K562 (cell line): ENCODE results near the gene AGAP1. TPM values are rescaled to one million over a fixed set of nuclear protein-coding genes. Genes with fewer than 3 reads are reported as not detected.

Source experiments
- ATAC-seq: fragments of 200-7000 bp; cut with Tn5 transposase; 3 replicates; pipeline ENCODE4 v1.9.1; 2020; ENCODE audit warnings: moderate library complexity
- BruUV-seq: library from RNA; stranded (reverse); fragments of 400-500 nt; replicated peaks from 2 replicates; lab custom pipeline; 2021; lab: Mats Ljungman, UMichigan
- CTCF ChIA-PET: fragments of 300-600 bp; formaldehyde crosslinking; extraction: SDS; loops from one replicate; lab custom pipeline; 2021; ENCODE audit warnings: low intra/inter-chr PET ratio; lab: Yijun Ruan, JAX
- POLR2A ChIA-PET: fragments of 300-600, 350-650 bp; sonication (Branson Sonifier 250); formaldehyde crosslinking; extraction: SDS; loops from one replicate; lab custom pipeline; 2021; ENCODE audit warnings: antibody characterized with exemption, inconsistent platforms; lab: Yijun Ruan, JAX
- DNase-seq, 4 experiments: peaks; one replicate each; pipeline versions ENCODE4 v3.0.0 to v3.0.0-alpha.2; 2011 to 2018; ENCODE audit warnings: low spot score in 3 of 4, mixed read lengths in 3 of 4; ENCODE audit errors: extremely low read depth in 1 of 4
- FAIRE-seq: peaks from 2 replicates; lab custom pipeline; 2011; peaks lifted over from hg19 to GRCh38; lab: Jason Lieb, UNC
- H2AFZ ChIP-seq: 2 replicates; pipeline ENCODE4 v1.6.0; 2011; ENCODE audit warnings: low read depth, low read length, control low read depth, inconsistent platforms
- H3K27ac ChIP-seq: fragments of 200-600 bp; 3 replicates; pipeline ENCODE4 v1.8.0; 2011; ENCODE audit warnings: low read depth, mild to moderate bottlenecking, control low read depth, inconsistent platforms, low read length, moderate library complexity, mixed read lengths; ENCODE audit errors: extremely low read depth
- H3K27me3 ChIP-seq, 2 experiments: fragments of 300-600 bp in 1 of 2; 2 replicates in 1 of 2; 3 replicates in 1 of 2; pipeline versions ENCODE4 v1.6.0 to v1.8.0; 2011; ENCODE audit warnings: inconsistent platforms in 2 of 2, low read length in 2 of 2, mild to moderate bottlenecking in 1 of 2, mixed read lengths in 1 of 2, moderate library complexity in 1 of 2; ENCODE audit not compliant: control insufficient read depth in 2 of 2, insufficient read depth in 2 of 2
- H3K36me3 ChIP-seq: fragments of 300-600 bp; 3 replicates; pipeline ENCODE4 v1.8.0; 2011; ENCODE audit warnings: mild to moderate bottlenecking, low read length, inconsistent platforms; ENCODE audit not compliant: control insufficient read depth, insufficient read depth
- H3K4me1 ChIP-seq, 2 experiments: fragments of 200-600 bp in 1 of 2; replicated peaks in 1 of 2; 2 replicates in 1 of 2; 3 replicates in 1 of 2; pipeline versions ENCODE4 v1.5.1 to v1.8.0; 2011; ENCODE audit warnings: inconsistent platforms in 2 of 2, low read length in 2 of 2, mild to moderate bottlenecking in 1 of 2, mixed read lengths in 1 of 2, moderate library complexity in 1 of 2; ENCODE audit not compliant: control insufficient read depth in 2 of 2, insufficient read depth in 2 of 2
- H3K4me2 ChIP-seq: 2 replicates; pipeline ENCODE4 v1.6.1; 2011; ENCODE audit warnings: low read length, control low read depth, inconsistent platforms, mixed read lengths; ENCODE audit not compliant: insufficient read depth
- H3K4me3 ChIP-seq: fragments of 200-600 bp; sonication (generic), shearing (Covaris generic); 2 replicates; pipeline ENCODE4 v1.5.1; 2016; ENCODE audit warnings: control low read depth, inconsistent platforms
- H3K79me2 ChIP-seq: fragments of 200-600 bp; 3 replicates; pipeline ENCODE4 v1.8.0; 2011; ENCODE audit warnings: low read length, inconsistent platforms; ENCODE audit not compliant: control insufficient read depth, insufficient read depth
- H3K9ac ChIP-seq, 2 experiments: 2 replicates each; pipeline versions ENCODE4 v1.6.0 to v1.6.1; 2011; ENCODE audit warnings: low read depth in 2 of 2, low read length in 2 of 2, control low read depth in 1 of 2, inconsistent platforms in 1 of 2, mild to moderate bottlenecking in 1 of 2, mixed read lengths in 1 of 2; ENCODE audit not compliant: insufficient read depth in 1 of 2
- H3K9me1 ChIP-seq: one replicate; pipeline ENCODE4 v1.6.0; 2011; ENCODE audit warnings: inconsistent platforms, mild to moderate bottlenecking, low read length, moderate library complexity; ENCODE audit not compliant: control insufficient read depth, insufficient read depth
- H3K9me3 ChIP-seq: replicated peaks from 2 replicates; pipeline ENCODE4 v1.5.1; 2011; ENCODE audit warnings: low read depth, low read length, inconsistent platforms; ENCODE audit not compliant: control insufficient read depth, insufficient read depth
- H4K20me1 ChIP-seq: replicated peaks from 2 replicates; pipeline ENCODE4 v1.6.1; 2011; ENCODE audit warnings: low read length, inconsistent platforms, mixed read lengths; ENCODE audit not compliant: control insufficient read depth, insufficient read depth
- CREB5 ChIP-seq: fragments of 250-450 bp; sonication (Bioruptor Pico); IDR thresholded peaks from 2 replicates; pipeline ENCODE4 v1.5.0; 2020; ENCODE audit warnings: mild to moderate bottlenecking
- FOXA1 ChIP-seq: fragments of 450-650 bp; IDR thresholded peaks from 2 replicates; pipeline ENCODE4 v1.6.1; 2016; ENCODE audit warnings: mild to moderate bottlenecking, borderline replicate concordance
- SPI1 ChIP-seq: IDR thresholded peaks from 2 replicates; pipeline ENCODE4 v1.6.1; 2011; ENCODE audit warnings: low read depth, low read length, control low read depth, borderline replicate concordance
- ZBTB2 ChIP-seq: fragments of 450-650 bp; IDR thresholded peaks from 2 replicates; pipeline ENCODE4 v1.6.1; 2016; ENCODE audit warnings: antibody characterized with exemption
- WGBS: fragments of 100-300 bp; shearing (Covaris generic); methylation state at CpG from one replicate; pipeline ENCODE4 v1.1.6; 2016; ENCODE audit warnings: low coverage, mixed read lengths; ENCODE audit not compliant: insufficient coverage; ENCODE audit errors: missing lambda C conversion rate; 5-methylcytosine and 5-hydroxymethylcytosine counted together
- in situ Hi-C: fragments of 300-500 bp; cut with MboI; formaldehyde crosslinking; loops from 4 replicates; pipeline ENCODE4 v1.15.0; 2018; ENCODE audit warnings: inconsistent platforms, mixed read lengths
- intact Hi-C: fragments of 100-400 bp; cut with micrococcal nuclease; formaldehyde crosslinking; loops from 2 replicates; pipeline ENCODE4 v1.14.2; 2022
- polyA plus RNA-seq, 8 experiments: library from polyadenylated mRNA; depleted of rRNA in 4 of 8; stranded (reverse) in 5 of 8; unstranded in 3 of 8; fragments of >200 nt; fragmentation: Nextera tagmentation in 2 of 8; fragmentation: Illumina TruSeq in 1 of 8; extraction: Ambion mirVana in 2 of 8; extraction: Trizol in 1 of 8; gene quantifications; 2 replicates each; pipeline versions ENCODE4 v1.2.1 to v1.2.3, GENCODE V29; 2011 to 2014; ENCODE audit warnings: inconsistent platforms in 1 of 8, missing spikeins in 1 of 8
- total RNA-seq, 7 experiments: library from RNA; depleted of rRNA in 6 of 7; stranded (reverse); fragments of >200 nt in 6 of 7; fragmentation: Illumina TruSeq in 2 of 7; extraction: Trizol in 2 of 7; gene quantifications; 2 replicates each; pipeline versions ENCODE4 v1.2.1 to v1.2.3, GENCODE V29; 2011 to 2021; ENCODE audit warnings: low replicate concordance in 1 of 7

Gene AGAP1
- total and polyA plus RNA-seq, 9 of the 15 experiments (the other 6 are each of a cell fraction or from before 2014, with no cell fraction given): 1.3 to 24.0 (median 10.6) TPM

- TF ChIP-seq FOXA1: no peak
- TF ChIP-seq ZBTB2: 0 out of 2 replicates have a peak, but pooled peaks have one; percentile 20
- TF ChIP-seq CREB5 (CRISPR knock-in tag): no peak
- TF ChIP-seq SPI1: 0 out of 2 replicates have a peak, but pooled peaks have one; percentile 9
- Histone ChIP-seq H3K79me2 (peaks cover 97% of the 10 kb centered on the region), H3K9ac (no peak overlapping the region), H3K9me1 (peaks cover 9% of the 10 kb centered on the region), H2AFZ (no peak overlapping the region), H3K4me1 (peaks cover 38 to 49% of the 10 kb centered on the region in 2 experiments), H3K36me3 (no peaks in the 10 kb centered on the region), H3K9me3 (no peaks in the 10 kb centered on the region), H4K20me1 (peaks cover 62% of the 10 kb centered on the region), H3K4me3 (no peak overlapping the region), H3K27ac (peak overlapping the region; percentile 30; the same call in 2 of the 3 replicates), H3K27me3 (no peaks in the 10 kb centered on the region), H3K4me2 (0 out of 2 replicates have a peak overlapping the region, but pooled peaks have one; percentile 40)
- intact Hi-C loops: no loop called here
- ChIA-PET CTCF (no interaction called here), POLR2A (interaction anchor here (0.6 to 0.7 kb wide), 2 partner anchors 13 to 1693 kb away, joined by 3 read pairs; no protein-coding TSS in a partner anchor)
- BruUV-seq: no TSS peak
- DNase-seq (peak in 2 of 4 experiments; percentile 62), FAIRE-seq (peak; percentile 71), ATAC-seq (peak; percentile 61)
- in situ Hi-C loops: no loop called here
- WGBS: 34% methylated on average over 6 of the region's 7 CpGs
Measured at GRCh38 chr2:235505181-235505741, 11.4 kb downstream of the AGAP1 start.
